ENCODE measurements around the gene RNGTT.
"Not testable (repeated sequence)": the region's sequence is repeated elsewhere in the genome, so short reads cannot be mapped to it uniquely, and the experiment has no call there.

Gene RNGTT

DNA sequence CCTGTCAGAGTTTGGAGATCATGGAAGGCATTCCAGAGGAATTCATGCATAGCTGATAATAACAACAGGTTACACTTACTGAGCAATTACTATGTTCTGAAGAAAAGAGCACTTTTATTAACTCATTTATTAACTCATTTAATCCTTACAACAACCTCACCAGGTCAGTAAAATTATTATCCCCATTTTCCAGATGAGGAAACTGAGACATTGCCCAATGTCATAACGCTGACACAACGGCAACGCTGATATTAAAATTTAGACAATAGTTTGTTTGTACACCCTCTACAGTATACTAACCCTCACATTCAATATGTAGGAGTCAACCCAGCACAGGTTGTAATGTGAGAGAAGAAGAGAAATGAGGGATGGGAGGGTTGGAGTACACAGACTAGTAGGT lies 105.0 kb downstream of the RNGTT start:
- FAIRE-seq, result no peak

DNA sequence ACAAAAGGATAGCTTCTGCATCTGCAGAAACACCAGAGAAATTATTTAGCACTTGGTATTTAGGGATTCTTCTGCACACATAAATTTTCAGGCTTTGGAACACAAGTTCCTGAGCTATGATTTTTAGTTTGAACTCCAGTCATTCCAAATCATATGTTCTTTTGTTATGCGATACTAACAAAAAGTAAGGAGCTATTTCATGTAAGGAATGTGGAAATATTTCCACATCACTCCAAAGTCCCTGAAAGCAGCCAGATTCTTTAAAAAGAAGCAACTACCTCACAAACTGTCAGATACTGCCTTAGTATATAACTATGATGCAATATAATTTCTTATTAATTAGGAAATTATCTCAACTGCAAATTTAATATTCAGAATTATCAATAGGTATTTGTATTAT lies 106.9 kb downstream of the RNGTT start:
- FAIRE-seq, result no peak

GRCh38 chr6:88855541-88856147 lies 107.8 kb downstream of the RNGTT start:
- no peak for FAIRE-seq

DNA sequence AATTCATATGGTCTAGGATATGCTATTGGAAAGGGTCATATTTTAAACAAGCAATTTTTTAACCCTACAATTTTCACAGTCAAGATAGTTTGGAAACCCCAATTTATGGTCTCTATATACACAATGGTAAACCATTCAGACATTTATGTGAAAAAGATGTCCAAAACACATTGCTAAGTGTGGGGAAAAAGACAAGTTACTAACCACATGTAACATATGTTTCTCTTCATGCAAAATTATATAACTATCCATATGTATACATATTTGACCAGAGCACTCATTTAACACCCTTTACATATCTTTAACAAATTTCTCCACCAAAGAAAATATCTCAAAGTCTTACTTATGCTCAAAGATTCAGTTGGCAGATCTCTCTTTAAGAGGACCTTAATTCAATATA lies 110.6 kb downstream of the RNGTT start:
- no peak for FAIRE-seq

DNA sequence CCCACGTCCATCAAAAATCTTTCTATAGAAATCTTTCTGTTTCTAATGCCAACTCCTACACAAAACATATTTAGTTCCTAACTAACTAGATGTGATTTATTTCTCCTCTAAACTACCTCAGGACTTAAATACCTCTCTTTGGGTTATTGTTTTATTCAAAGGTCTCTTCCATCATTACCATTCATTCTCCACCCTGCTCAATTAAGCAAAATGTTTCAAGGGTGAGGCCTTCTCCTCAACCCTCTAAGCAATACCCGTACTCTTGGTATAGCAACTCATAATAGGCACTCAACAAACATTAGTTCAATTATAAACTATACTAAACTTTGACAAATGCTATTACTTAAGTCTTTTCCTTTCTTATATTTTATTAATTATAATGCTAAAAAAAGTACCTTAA lies 111.4 kb downstream of the RNGTT start:
- FAIRE-seq, result no peak

GRCh38 chr6:88848870-88849269 lies 114.5 kb downstream of the RNGTT start:
- FAIRE-seq, result no peak

GRCh38 chr6:88843040-88843439 lies 120.4 kb downstream of the RNGTT start:
- no peak for FAIRE-seq

DNA sequence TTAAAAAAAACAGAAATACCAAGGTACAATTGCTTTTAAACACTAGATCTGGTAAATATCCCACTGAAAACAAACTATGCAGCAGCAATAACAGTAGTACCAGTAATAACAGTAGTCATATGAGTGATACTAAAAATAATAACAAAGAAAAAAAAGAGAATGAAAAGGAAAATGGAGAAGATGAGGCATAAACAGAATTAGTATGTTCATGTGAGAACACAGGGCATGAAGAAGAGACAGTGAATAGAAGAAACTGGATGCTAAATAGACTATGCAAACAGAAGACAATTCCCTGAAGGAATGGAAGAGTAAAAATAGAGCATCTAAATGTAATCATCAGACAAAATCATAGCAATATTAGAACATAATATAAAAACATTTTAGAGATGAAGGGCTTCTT lies 121.1 kb downstream of the RNGTT start:
- FAIRE-seq, result no peak

GRCh38 chr6:88840796-88841539 lies 122.5 kb downstream of the RNGTT start:
- FAIRE-seq, result no peak

- no peak for FAIRE-seq
Measured at GRCh38 chr6:88840289-88840688, 123.1 kb downstream of the RNGTT start.

GRCh38 chr6:88839280-88839679 lies 124.1 kb downstream of the RNGTT start:
- no peak for FAIRE-seq

- FAIRE-seq, result no peak
Measured at GRCh38 chr6:88835210-88835609, 128.2 kb downstream of the RNGTT start.

DNA sequence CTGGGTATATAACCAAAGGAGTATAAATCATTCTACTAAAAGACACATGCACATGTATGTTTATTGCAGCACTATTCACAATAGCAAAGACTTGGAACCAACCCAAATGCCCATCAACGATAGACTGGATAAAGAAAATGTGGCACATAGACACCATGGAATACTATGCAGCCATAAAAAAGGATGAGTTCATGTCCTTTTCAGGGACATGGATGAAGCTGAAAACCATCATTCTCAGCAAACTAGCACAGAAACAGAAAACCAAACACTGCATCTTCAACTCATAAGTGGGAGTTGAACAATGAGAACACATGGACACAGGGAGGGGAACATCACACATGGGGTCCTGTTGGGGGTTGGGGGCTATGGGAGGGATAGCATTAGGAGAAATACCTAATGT lies 130.3 kb downstream of the RNGTT start:
- not testable (repeated sequence) for FAIRE-seq

DNA sequence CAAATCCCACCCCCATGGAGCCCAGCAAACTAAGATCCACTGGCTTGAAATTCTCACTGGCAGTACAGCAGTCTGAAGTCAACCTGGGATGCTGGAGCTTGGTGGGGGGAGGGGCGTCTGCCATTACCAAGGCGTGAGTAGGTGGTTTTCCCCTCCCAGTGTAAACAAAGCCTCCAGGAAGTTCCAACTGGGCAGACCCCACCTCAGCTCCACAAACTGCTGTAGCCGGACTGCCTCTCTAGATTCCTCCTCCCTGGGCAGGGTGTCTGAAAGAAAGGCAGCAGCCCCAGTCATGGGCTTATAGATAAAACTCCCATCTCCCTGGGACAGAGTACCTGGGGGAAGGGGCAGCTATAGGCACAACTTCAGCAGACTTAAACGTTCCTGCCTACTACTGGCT lies 135.8 kb downstream of the RNGTT start:
- not testable (repeated sequence) for FAIRE-seq

- FAIRE-seq, result no peak
Measured at GRCh38 chr6:88825856-88826255, 137.6 kb downstream of the RNGTT start.

DNA sequence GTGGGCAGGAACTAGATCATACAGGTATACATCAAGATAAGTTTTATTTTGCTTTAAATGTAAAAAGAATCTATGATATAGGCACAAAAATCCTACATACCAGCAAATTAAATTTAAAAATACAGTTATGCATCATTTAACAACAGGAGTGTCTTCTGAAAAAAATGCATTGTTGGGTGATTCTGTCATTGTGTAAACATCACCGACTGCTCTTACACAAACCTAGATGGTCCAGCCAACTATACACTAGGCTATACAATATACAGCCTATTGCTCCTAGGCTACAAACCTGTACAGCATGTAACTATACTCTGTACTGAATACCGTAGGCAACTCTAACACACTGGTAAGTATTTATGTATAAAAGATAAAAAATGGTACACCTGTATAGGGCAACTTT lies 139.4 kb downstream of the RNGTT start:
- FAIRE-seq, result no peak

- FAIRE-seq, result no peak
Measured at GRCh38 chr6:88815491-88815890, 147.9 kb downstream of the RNGTT start.

DNA sequence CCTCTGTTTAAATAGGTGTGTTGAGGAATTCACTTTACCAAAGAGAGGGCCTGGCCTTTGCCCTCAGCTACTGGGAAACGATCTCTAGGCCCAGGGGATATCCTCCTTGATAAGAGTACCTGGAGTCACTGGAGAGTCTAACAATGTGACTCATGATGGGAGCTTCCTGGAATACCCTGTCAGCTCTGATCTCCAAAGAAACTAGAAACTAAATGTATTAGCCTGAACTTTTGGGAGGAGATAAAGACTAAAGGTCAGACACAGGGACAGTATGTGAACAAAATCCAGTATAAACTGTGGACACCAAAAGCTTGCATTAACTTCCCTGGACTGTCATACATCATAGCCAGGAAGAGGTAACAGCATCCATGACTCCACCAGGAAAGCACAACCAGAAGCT lies 148.5 kb downstream of the RNGTT start:
- no peak for FAIRE-seq

- FAIRE-seq, result no peak
Measured at GRCh38 chr6:88813045-88813444, 150.4 kb downstream of the RNGTT start.

DNA sequence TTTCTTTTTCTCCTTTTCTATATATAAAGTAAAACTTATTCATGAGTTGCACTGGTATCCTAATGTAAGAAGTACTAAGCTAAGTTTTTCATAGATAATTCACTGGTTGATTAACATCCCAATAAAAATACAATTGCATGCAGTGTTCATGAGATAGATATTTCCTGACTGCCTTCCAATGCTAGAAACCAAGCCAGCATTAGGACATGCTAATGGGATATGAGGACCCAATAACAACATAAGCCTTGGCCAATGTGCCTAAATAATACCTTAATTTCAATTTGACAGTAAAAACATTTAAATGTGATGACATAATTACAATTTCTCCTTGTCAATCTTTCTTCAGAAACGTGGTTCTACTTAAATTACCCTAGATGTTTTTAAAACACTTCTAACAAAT lies 152.7 kb downstream of the RNGTT start:
- no peak for FAIRE-seq

DNA sequence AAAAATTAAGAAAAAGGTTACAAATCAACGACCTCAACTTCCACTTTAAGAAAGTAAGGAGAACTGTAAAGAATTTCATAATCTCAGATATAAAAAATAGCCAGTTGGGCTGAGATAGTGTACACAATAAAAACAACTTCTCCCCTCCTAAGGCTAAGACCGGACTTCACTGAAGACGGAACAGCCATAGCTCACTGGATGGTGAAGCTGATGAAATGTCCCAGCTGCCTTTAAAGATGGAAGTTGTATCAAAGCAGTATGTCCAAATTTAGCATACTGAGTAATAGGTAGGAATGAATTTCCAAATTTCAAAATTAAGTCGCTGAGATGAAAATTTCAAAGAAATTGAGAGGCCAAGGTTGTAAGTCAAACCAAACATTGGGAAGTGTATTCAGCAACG lies 153.3 kb downstream of the RNGTT start:
- no peak for FAIRE-seq

GRCh38 chr6:88808381-88808780 lies 155.0 kb downstream of the RNGTT start:
- no peak for FAIRE-seq

GRCh38 chr6:88807622-88808021 lies 155.8 kb downstream of the RNGTT start:
- no peak for FAIRE-seq

- FAIRE-seq, result no peak
Measured at GRCh38 chr6:88806728-88807127, 156.7 kb downstream of the RNGTT start.

GRCh38 chr6:88804701-88805100 lies 158.7 kb downstream of the RNGTT start:
- peak; percentile 41 for FAIRE-seq
